Fibroblast of skin of left quadriceps (primary cell): ENCODE results near the gene LBR.

ENCODE experiments used
- DNase-seq, 2 experiments: peaks; one replicate each; pipeline ENCODE4 v3.0.0-alpha.2; 2013; ENCODE audit warnings: low read depth in 2 of 2

LBR gene

DNA sequence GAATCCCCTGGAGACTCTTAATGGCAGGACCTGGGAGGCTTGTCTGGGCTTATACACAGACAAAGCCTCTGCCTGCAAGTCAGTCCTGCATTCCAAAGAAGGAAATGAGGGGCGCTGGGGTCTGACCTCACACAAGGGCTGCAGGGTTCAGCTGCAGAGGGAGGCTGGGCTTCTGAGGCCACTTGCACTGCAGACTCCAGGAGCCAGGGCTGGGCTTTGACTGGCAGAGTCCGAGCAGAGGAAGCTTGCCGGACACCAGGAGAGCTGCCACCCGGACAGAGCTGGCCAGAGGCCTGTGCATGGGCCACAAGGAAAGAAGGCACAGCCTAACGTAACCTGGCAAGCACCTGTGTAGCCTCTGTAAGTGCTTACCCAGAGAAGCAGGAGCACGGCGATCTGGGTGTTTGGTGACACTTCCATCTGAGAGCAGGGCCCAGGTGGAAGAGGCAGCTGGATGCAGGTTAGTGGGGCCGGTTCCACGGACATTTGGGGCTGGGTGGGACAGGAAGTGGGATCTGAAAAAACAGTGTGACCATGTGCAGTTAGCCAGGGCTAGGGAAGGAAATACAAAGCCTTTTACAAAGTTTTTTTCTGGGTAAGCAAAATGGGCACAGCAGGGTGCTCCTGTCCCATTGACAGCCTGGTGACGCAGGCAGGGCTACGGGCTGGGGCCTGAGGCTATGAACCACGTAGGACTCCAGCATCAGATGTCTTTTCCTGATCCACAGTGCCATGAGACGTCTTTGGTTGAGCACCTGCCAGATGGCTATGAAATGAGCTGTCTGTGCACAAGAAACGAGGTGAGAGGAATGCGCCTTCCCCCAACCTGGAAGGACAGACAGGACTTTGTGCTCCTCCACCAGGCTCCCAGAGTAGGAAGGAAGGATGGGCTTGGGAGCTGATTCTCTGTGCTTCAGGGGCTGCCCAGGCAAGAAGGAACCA, 37.3 kb upstream of the LBR start:
- DNase-seq = no peak

DNA sequence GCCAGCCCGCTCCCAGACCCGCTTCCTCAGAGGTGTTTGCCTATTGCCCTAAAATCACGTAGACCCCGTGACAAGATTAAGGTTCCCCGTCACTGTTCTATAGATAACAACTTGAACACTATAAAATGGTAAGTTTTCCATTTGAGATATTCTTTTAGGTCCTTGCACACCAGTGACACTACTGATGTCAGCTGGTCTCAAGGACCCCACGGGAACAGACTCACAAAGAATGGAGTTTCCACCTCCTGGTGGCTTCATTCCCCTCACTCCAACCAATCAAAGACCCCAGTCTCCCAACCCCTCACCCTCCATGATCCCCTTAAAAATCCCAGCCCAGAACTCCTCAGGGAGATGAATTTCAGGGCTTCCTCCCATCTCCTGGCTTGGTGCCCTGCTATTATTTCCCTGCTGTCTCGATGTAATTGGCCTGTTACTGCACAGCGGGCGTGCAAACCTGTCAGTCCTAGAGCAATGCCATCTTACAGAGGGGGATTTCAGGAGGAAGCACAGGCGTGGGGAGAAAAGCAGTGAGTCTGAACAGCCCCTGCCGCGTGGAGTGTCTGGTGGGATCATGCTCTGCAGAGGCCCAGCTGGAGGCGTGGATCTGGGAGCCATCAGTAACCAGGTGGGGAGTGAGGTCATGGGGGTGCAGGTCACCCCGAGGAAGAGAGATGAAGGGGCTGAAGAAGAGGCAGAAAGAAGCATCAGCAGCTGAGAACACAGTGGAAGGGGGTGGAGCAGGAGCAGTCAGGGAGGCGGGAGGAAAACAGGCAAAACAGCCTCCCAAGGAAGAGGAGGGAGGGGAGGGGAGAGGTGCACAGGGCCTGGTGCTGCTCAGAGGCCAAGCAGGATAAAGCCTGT, 35.1 kb upstream of the LBR start:
- DNase-seq = no peak

DNA sequence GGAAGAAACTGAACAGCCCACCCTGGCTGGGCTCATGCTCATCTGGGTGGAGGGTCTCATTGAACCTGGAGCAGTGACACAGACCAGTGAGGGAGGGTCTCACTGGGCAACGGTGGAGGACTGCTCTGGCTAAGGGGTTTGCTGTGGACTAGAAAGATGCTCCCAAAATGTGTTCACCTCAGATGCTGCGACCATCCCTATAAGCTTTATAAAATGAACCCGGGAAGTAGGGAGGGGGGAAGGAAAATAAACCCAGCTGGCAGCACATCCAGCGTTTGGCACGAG, 34.5 kb upstream of the LBR start:
- no peak for DNase-seq

DNA sequence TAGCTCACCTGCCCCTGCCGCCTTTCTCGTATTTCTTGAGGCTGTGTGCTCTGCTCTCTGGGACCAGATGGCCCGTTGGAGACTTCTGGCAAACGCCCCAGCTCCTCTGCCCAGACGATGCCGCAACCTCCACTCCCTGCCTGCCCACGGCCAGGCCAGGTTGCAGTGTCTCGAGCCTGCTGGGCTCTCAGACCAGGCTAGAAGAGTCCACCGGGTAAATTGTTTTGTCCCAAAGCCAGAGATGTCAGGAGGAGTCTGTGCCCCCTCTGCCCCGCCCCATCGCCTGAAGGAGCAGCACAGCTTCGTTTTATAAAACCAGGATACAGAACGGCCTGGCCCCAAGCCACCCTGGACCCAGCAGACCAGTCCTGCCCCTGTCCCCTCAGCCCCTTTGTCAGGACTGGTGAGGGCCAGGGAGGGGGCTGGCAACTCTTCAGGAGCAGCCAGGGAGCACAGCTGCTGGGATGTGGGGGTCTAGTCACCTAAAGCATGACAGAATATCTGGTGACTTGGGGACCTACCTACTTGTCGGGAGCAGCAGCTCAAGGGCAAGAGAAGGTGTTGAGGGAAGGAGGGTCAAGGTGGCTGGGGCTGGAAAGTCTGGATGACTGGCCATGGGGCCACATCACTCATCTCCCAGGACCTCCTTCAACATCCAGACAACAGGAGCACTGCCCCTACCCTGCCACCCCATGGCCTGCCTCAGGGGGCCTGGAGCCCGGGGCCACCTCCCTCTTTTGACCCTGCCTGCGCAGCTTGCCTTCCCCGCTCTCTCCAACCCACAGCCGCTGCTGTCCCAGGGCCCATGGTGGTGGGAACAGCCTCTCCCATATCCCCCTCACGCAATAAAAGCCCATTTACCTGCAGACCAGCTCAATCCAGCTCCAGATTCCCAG, 33.9 kb upstream of the LBR start:
- DNase-seq = no peak

DNA sequence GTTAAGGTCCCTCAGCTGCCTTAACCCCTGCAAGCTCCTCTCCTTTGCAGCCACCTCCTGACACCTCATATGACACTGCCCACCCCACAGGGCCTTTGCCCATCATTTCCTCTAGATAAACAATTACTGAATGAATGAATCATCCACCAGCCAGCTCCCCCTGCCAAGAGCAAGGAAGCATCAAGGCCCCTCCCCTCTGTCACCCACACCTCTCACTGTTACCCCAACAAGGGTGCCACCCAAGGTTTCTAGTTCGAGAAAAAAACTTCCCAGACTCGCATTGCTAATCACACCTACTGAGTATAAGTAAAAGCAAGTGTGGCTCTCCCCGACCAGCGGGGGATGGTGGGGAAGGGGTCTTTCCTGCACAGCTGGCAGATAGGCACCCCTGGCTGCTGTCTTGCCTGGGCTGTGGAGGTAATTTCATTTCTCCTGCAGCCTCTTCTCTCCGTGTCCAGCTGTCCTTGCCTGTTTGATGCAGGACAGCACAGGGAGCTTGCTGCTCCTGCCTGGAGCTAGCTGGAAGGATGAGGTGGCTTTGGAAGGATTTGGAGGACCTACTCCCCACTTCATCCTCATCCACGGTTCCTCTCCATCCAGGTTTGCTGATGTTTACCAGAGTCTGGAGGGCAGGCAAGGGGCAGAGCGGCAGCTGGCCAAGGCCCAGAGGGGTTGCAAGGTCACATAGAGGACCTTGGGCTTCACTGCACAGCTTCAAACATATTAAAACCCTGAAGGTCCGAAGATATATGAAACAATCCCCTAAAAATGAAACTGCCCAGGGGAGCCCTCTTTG, 33.1 kb upstream of the LBR start:
- DNase-seq = no peak

DNA sequence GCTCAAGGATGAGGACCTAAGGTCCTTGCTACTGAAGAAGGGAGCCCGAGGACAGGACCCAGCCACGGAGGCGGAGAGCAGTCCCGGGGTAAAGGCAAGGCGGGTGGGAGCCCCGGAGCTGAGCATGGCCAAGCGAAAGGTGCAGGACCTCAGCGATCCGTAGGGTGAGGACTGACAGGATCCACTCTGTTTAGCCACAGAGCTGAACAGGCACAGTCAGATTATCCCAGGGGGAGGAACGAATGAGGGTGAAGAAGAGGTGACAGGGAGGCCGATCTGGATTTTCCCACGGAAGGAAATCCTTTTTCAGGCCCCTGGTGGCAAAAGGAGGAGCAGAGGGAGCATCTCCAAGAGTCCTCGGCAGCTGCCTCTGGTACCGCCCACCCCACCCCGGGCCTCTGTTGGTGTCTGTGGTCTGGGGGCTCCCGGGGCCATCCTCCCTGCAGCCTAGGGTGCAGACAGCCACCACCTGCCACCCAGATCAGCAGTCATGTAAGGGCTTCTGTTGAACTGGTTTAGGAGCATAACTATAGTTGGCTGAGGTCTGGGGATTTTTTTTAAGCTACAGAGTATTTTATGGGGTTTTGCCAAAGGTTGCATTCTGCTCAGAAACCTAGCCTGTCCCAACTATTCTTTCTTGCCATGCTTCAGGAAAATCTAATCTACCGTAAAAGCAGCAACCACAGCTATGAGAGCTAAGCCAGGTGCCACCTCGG, 32.3 kb upstream of the LBR start:
- DNase-seq = no peak

DNA sequence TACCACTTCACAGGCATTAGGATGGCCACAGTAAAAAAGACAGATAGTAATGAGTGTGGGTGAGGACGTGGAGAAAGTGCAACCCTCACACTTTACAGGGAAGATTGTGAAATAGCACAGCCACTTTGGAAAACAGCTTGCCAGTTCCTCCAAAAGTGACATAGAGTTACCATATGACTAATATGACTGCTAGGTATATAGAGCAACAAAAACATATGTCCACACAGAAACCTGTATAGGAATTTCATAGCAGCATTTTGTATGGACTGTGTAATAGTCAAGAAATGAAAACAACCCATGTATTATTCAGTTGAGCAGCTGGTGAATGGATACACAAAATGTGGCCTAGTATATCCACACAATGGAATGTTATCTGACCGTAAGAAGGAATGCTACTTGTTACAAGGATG, 30.4 kb upstream of the LBR start:
- DNase-seq = no peak

DNA sequence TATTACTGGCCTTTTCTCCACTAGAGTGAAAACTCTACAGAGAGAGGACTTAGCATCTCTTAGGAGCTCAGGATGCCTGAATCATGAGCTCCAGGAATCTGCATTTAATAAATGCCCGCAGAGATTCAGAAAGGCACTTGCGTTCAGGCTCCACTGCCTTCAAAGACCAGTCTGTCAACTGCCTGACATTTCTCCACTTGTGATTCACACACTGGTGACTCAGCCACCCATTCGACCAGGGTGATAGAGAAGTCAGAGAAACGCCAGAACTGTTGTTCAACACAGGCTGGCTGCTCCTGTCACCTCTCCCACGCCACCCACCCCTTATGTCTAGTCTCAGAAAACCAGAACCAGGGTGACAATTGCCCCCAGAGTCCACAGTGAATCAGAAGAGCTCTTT, 26.9 kb upstream of the LBR start:
- DNase-seq = no peak

DNA sequence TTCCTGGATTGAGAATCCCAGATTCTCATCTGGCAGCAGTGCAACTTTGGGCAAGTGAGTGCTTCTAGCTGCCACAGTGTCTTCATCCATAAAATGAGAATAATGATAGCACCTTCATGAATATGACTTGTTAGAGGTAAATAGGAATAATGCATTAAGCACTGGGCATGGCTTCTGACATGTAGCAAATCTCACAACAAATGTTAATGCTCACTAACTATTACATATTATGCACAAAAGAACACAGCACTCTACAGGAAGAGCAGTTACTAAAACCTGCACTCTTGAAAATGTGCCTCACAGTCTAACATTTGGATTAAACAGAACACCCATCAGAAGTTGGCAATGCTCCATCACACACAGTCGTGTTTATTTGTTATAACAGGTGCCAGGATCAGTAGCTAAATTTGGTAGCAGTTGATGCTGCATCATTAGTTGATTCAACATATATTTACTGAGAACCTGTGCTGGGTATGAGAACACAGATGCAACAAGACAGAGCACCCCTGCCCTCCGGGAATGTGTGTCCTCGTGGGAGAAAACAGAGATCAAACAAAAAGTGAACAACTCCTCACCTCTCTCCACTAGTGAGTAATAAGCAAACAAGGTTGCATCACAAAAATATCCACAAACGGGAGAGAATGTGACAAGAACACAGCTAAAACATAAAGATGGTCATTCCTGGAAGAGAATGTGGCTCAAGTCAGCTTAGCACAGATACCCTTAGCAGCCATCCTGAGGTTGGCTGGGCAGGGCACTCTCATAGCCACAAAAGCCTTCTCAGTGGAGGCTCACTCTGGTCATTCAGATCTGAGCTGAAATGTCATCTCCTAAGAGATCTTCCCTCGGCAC, 26.2 kb upstream of the LBR start:
- DNase-seq = no peak

DNA sequence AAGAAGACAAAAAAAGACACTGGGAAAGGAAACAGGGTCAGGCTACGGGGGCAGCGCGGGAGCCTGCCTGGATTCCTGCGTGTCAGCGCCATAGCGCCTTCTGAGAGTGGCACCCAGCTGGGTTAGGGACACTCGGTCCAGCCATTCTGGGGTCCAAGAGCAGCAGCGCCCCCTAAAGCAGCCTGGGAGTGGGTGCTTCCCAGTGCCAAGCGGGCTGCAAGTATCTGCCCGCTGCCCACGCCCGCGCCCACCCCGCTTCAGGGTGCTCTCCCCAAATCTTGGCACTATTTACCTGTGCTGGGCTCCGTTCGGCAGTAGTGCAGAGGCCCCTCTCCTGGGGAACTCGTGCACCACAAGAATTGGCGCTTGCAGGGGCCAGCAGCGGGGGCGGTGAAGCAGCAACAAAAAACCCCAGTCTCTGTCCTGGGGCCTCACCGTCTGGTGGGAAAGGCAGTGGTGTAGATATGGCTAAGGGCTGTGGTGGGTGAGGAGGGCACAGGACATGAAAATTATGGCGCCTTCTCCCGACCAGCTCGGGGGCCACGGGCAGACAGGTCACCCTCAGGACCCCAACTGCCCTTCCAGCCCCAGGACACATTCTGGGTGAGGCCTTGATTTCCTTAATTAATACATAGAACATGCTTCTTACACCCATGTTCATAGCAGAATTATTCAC, 24.1 kb upstream of the LBR start:
- no peak for DNase-seq

DNA sequence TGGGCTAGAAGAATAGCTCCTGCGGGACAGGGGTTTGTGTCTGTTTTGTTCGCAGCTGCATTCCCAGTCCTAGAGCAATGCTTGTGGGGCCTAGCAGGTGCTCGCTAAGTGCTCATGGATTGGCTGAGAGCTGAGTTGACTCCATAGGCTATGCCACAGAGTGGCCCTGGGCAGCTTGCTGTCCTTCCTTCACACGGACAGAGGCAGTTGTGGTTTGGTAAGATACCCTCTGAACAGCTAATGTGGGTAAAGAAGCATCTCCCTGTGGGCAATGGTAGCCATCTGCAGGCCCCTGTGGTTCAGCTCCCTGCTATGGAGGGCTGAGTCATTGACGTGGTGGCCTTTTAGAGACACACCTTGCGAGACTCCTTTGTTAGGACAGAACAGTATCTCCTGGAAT, 23.5 kb upstream of the LBR start:
- no peak for DNase-seq

DNA sequence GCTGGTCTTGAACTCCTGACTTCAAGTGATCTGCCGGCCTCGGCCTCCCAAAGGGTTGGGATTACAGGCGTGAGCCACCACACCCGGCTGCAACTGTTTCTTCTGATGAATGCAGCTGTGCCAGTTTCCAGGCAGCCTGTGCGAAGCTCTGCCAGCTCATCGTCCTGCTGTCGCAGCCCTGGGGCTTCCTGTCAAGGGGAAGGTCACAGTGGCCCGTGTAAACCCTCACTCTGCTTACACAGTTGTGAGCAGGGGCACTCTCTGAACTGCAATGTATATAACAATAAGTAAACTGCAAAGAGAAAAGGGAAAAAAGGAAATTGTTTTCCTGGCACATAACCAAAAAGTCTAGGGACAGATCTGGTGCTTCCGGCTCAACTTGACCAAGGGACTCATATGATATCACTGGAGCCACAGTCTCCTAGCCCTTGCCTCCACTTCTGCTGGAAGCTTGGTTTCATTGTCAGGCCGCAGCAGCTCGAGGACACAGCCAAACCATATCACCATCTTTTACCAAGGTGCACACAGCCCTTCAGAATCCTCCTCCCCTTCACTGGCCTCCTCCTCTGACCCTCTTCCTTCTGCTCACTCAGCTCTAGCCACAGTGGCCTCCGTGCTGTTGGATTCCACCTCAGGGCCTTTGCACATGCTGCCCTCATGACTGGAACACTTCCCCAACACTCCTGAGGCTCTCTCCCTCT, 22.8 kb upstream of the LBR start:
- no peak for DNase-seq

DNA sequence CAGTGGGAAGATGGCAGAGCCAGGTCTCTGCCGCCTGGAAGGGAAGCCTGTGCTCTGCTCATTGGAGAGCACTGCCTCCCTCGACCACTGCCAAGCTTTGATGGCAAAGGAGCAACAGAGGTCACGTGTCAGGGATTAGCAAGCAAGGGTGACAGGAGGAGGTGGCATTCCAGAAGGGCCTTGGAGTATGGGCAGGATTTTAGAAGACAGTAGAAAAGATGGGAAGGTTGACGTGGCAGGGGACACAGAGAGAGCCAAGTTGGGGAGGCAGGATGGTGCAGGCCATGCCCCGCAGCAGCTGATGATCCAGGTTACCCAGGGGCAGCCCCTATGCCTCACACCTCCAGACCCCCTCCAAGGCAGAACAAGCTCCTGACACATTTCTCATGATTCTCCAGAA, 21.9 kb upstream of the LBR start:
- DNase-seq = no peak

DNA sequence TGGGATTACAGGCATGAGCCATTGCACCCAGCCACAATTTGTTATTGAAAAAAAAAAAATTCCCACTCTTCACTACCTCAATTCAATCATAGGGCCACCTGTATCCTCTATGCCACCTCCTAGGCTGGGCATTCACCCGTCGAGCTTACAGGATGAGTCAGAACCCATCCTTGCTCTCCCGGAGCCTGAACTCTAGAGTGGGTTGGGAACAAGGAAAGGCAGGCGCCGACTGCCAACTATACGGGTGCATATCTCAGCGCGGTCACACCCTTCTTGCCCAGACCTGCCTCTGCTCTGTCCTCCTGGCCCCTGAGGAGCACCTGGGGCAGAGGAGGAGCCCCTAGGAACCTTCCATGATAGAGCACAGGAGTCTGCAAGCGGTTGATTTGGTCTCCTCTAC, 21.4 kb upstream of the LBR start:
- DNase-seq = no peak

DNA sequence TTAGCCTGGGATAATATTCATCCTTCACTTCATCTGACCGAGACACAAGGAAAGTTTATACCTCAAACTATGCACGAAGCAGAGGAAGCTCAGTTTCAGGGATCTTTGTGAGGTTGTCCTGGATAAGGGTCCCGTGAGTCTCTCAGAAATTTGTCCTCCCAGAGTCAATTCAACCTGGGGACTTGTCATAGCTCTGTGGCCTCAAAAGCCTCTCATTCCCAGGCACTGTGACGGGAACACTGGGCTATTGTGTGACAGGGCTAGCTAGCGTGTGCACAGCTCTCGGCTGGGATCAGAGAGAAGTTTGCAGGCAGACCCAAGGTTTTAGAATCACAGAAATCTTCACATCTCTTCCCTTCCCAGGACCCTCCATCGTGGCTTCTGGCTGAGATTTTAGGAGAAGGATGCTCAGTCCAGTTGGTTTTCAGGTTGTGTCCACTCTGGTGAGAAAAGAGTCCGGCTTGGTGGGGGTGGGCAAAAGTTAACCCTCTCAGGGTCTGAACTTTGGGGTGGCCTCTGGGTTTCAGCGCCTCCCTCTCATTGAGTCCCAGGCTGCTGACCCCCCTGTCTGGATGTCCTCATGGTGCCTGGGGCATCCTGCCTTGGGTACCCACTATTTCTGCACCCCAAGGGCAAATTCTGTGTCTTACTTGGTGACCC, 20.4 kb upstream of the LBR start:
- DNase-seq = no peak

DNA sequence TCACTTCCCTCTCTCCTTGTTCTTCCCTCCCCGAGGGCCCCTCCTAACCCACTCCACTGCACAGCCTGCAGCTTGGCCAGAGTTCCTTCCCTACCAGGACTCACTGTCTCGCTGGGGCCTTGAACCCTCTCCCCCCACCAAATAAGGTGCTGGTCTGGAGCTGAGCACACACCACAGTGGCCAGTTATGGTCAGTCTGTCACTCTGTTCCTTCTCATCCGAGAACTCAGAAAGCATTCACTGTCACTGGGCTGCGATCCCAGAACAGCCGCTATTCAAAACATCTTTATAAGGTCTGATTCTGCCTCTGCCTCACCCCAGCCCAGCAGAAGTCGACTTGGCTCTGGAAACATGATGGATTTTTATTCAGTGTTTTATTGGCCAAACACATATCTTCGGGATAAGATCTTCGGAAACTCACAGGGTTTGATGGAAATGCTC, 19.8 kb upstream of the LBR start:
- DNase-seq = no peak

DNA sequence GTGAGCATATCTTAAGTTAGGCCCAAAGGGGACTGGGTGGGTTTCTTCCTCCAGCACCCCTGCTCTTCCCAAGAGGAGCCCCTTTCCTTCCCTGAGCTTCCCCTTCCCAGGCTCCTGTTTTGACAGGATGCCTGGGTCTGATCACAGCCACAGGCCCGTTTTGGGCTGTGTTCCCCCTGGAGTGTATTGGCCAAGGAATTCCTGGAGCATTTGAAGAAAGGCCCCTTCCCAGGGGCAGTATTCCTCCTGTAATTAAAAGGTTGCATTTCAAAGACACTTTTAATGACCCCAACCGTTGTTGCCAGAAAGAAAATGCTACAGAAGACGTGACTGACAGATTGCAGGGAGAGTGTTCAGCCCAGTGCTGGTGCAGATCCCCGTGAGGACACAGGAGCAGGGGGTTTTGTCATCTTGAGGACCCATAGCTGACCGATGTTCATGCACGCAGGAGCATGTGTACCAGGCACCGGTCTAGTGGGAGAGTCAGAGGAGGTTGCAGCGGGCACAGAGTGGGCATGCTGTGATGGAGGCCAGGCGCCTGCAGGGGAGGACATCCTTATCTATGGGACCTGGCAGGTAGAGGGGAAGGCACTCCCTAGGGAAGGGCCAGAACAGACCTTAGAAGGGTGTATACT, 19.3 kb upstream of the LBR start:
- no peak for DNase-seq
